GM12878 (cell line): ENCODE measurements around the gene NTM. TPM values are rescaled to one million over a fixed set of nuclear protein-coding genes. Genes with fewer than 3 reads are reported as not detected.

Experiments
- ATAC-seq: fragments of 200-7000 bp; cut with Tn5 transposase; 3 replicates; pipeline ENCODE4 v1.9.1; 2020; ENCODE audit warnings: mild to moderate bottlenecking, moderate library complexity
- BruUV-seq: library from RNA; stranded (reverse); fragments of 400-500 nt; replicated peaks from 2 replicates; lab custom pipeline; 2021; lab: Mats Ljungman, UMichigan
- CTCF ChIA-PET: fragments of 300-600 bp; sonication (Branson Sonifier 250); formaldehyde crosslinking; extraction: SDS; loops from one replicate; lab custom pipeline; 2021; ENCODE audit warnings: inconsistent platforms; lab: Yijun Ruan, JAX
- POLR2A ChIA-PET: fragments of 350-600 bp; formaldehyde crosslinking; extraction: SDS; loops from one replicate; lab custom pipeline; 2021; ENCODE audit warnings: inconsistent platforms; lab: Charles Lee
- RAD21 ChIA-PET: fragments of 300-600 bp; sonication (Branson Sonifier 250); formaldehyde crosslinking; loops from one replicate; lab custom pipeline; 2023; ENCODE audit warnings: antibody characterized with exemption; ENCODE audit not compliant: unreplicated experiment; lab: Charles Lee
- SMC1A ChIA-PET: fragments of 300-600 bp; sonication (Branson Sonifier 250); formaldehyde crosslinking; loops from one replicate; lab custom pipeline; 2023; ENCODE audit not compliant: unreplicated experiment, uncharacterized antibody; lab: Charles Lee
- DNase-seq: peaks from one replicate; pipeline ENCODE4 v3.0.0-alpha.2; 2011; ENCODE audit warnings: low read depth, low spot score
- FAIRE-seq: peaks from 3 replicates; lab custom pipeline; 2011; peaks lifted over from hg19 to GRCh38; lab: Jason Lieb, UNC
- H2AFZ ChIP-seq: 2 replicates; pipeline ENCODE4 v1.6.0; 2011; ENCODE audit warnings: low read depth, low read length, control low read depth; ENCODE audit not compliant: control insufficient read depth
- H3K27ac ChIP-seq: 2 replicates; pipeline ENCODE4 v1.5.1; 2011; ENCODE audit warnings: control low read depth; ENCODE audit not compliant: control insufficient read depth, insufficient read depth
- H3K27me3 ChIP-seq, 2 experiments: replicated peaks in 1 of 2; 2 replicates each; pipeline versions ENCODE4 v1.6.0 to v1.6.1; 2011; ENCODE audit warnings: low read length in 1 of 2; ENCODE audit not compliant: control insufficient read depth in 2 of 2, insufficient read depth in 2 of 2
- H3K36me3 ChIP-seq, 2 experiments: 2 replicates each; pipeline ENCODE4 v1.5.1; 2011; ENCODE audit warnings: low read length in 1 of 2; ENCODE audit not compliant: control insufficient read depth in 2 of 2, insufficient read depth in 2 of 2
- H3K4me1 ChIP-seq: 2 replicates; pipeline ENCODE4 v1.6.1; 2011; ENCODE audit warnings: mild to moderate bottlenecking, low read length, moderate library complexity, mixed read lengths; ENCODE audit not compliant: control insufficient read depth, insufficient read depth
- H3K4me2 ChIP-seq: 2 replicates; pipeline ENCODE4 v1.6.0; 2011; ENCODE audit warnings: control low read depth; ENCODE audit not compliant: control insufficient read depth, insufficient read depth
- H3K4me3 ChIP-seq: fragments of 200-600 bp; sonication (generic); 2 replicates; pipeline ENCODE4 v1.5.1; 2016
- H3K79me2 ChIP-seq: 2 replicates; pipeline ENCODE4 v1.6.0; 2011; ENCODE audit warnings: low read length; ENCODE audit not compliant: control insufficient read depth, insufficient read depth
- H3K9ac ChIP-seq: 2 replicates; pipeline ENCODE4 v1.8.0; 2011; ENCODE audit warnings: low read length, control low read depth, mixed read lengths; ENCODE audit not compliant: control insufficient read depth, insufficient read depth
- H3K9me3 ChIP-seq: replicated peaks from 3 replicates; pipeline ENCODE4 v1.5.1; 2011; ENCODE audit warnings: mild to moderate bottlenecking, low read length; ENCODE audit not compliant: control insufficient read depth, insufficient read depth
- H4K20me1 ChIP-seq: 2 replicates; pipeline ENCODE4 v1.6.0; 2011; ENCODE audit not compliant: control insufficient read depth, insufficient read depth
- BACH1 ChIP-seq: fragments of 450-650 bp; IDR thresholded peaks from 2 replicates; pipeline ENCODE4 v1.6.1; 2017; ENCODE audit warnings: mild to moderate bottlenecking, borderline replicate concordance
- CEBPZ ChIP-seq: fragments of 150-350 bp; IDR thresholded peaks from 2 replicates; pipeline ENCODE4 v1.6.1; 2016; ENCODE audit warnings: low read depth, low read length
- FOS ChIP-seq: IDR thresholded peaks from 3 replicates; pipeline ENCODE4 v1.6.1; 2011; ENCODE audit warnings: borderline replicate concordance; ENCODE audit not compliant: insufficient read length; ENCODE audit errors: extremely low read depth
- FOXK2 ChIP-seq: fragments of 450-650 bp; IDR thresholded peaks from 2 replicates; pipeline ENCODE4 v1.6.1; 2017; ENCODE audit warnings: mild to moderate bottlenecking, moderate library complexity
- FOXM1 ChIP-seq: IDR thresholded peaks from 2 replicates; pipeline ENCODE4 v1.6.1; 2012; ENCODE audit warnings: low read depth, mild to moderate bottlenecking, inconsistent platforms, low read length, moderate library complexity
- HDAC6 ChIP-seq: fragments of 200-600 bp; sonication (generic); IDR thresholded peaks from one replicate; pipeline ENCODE4 v1.8.0; 2017; ENCODE audit warnings: antibody characterized with exemption; ENCODE audit not compliant: unreplicated experiment
- IKZF2 ChIP-seq, 2 experiments: fragments of 450-650 bp; IDR thresholded peaks; 2 replicates each; pipeline ENCODE4 v1.6.1; 2017; ENCODE audit warnings: mild to moderate bottlenecking in 2 of 2, moderate library complexity in 2 of 2
- NR2C1 ChIP-seq: fragments of 450-650 bp; IDR thresholded peaks from 2 replicates; pipeline ENCODE4 v1.6.1; 2017; ENCODE audit warnings: antibody characterized with exemption, mild to moderate bottlenecking, moderate library complexity
- POLR2AphosphoS2 ChIP-seq: IDR thresholded peaks from 2 replicates; pipeline ENCODE4 v1.6.1; 2011; ENCODE audit warnings: low read depth, mild to moderate bottlenecking, low read length, improper control_type of control experiment, moderate library complexity
- SKIL ChIP-seq: fragments of 450-650 bp; IDR thresholded peaks from 2 replicates; pipeline ENCODE4 v1.6.1; 2017; ENCODE audit warnings: mild to moderate bottlenecking, low read depth, inconsistent platforms; ENCODE audit not compliant: poor library complexity, severe bottlenecking
- TARDBP ChIP-seq: IDR thresholded peaks from 2 replicates; pipeline ENCODE4 v1.6.1; 2016; ENCODE audit warnings: borderline replicate concordance
- USF1 ChIP-seq: IDR thresholded peaks from 2 replicates; pipeline ENCODE4 v1.6.1; 2011; ENCODE audit warnings: borderline replicate concordance, low read depth, mild to moderate bottlenecking, moderate library complexity, mixed read lengths, low read length; ENCODE audit not compliant: insufficient read depth; ENCODE audit errors: extremely low read length
- in situ Hi-C: fragments of 300-500 bp; cut with MboI; formaldehyde crosslinking; loops from 9 replicates; pipeline ENCODE4 v1.14.3; 2018; ENCODE audit warnings: mixed read lengths
- intact Hi-C: fragments of 100-400 bp; cut with micrococcal nuclease; formaldehyde crosslinking; loops from one replicate; pipeline ENCODE4 v1.14.2; 2022; ENCODE audit not compliant: unreplicated experiment
- polyA plus RNA-seq, 11 experiments: library from polyadenylated mRNA; depleted of rRNA in 4 of 11; unstranded in 6 of 11; stranded (reverse) in 5 of 11; fragments of >200 nt; fragmentation: Nextera tagmentation in 4 of 11; fragmentation: Illumina TruSeq in 1 of 11; extraction: Ambion mirVana in 4 of 11; extraction: Trizol in 1 of 11; gene quantifications; 1 replicate in 1 of 11; 2 replicates in 10 of 11; pipeline versions ENCODE4 v1.2.1 to v1.2.3, GENCODE V29; 2011 to 2016; ENCODE audit warnings: inconsistent platforms in 2 of 11, missing spikeins in 2 of 11, low read depth in 1 of 11
- total RNA-seq, 4 experiments: library from RNA; depleted of rRNA in 3 of 4; stranded (reverse); fragments of >200 nt in 3 of 4; fragmentation: Illumina TruSeq in 1 of 4; extraction: Trizol in 1 of 4; gene quantifications; 2 replicates each; pipeline versions ENCODE4 v1.2.1 to v1.2.3, GENCODE V29; 2013 to 2021

NTM gene
- total and polyA plus RNA-seq, 10 of the 15 experiments (the other 5 are each of a cell fraction or from before 2014, with no cell fraction given), result not detected

GRCh38 chr11:132068556-132068955 lies 698.1 kb downstream of the NTM start:
- CTCF ChIA-PET, result interaction anchor here (1.4 kb wide), 1 partner anchor 58 kb away, joined by 4 read pairs; no protein-coding TSS in a partner anchor
- Histone ChIP-seq H3K4me2 (no peak overlapping the region), H2AFZ (no peak overlapping the region), H3K79me2 (no peaks in the 10 kb centered on the region)
- TF ChIP-seq POLR2AphosphoS2, result no peak
- TF ChIP-seq HDAC6, result no peak
- TF ChIP-seq FOS, result no peak
- TF ChIP-seq TARDBP, result no peak
- TF ChIP-seq CEBPZ, result no peak
- no peak for TF ChIP-seq FOXM1
- TF ChIP-seq FOXK2, result no peak
- no peak for TF ChIP-seq BACH1
- no peak for TF ChIP-seq IKZF2 (IDR thresholded peaks at IDR 0.05)
- no peak for TF ChIP-seq NR2C1
- no peak for TF ChIP-seq SKIL
- no peak for TF ChIP-seq USF1
- TF ChIP-seq, all 136 proteins: peak for 0
- Histone ChIP-seq H3K27me3 (no peaks in the 10 kb centered on the region), H3K36me3 (no peaks in the 10 kb centered on the region), H3K27ac (no peak overlapping the region), H3K4me1 (no peaks in the 10 kb centered on the region), H3K9me3 (no peaks in the 10 kb centered on the region; the same call in 2 of the 3 replicates), H3K4me3 (no peak overlapping the region), H4K20me1 (no peaks in the 10 kb centered on the region), H3K9ac (no peak overlapping the region)
- intact Hi-C loops, result no loop called here
- POLR2A ChIA-PET, result no interaction called here
- SMC1A ChIA-PET, result interaction anchor here (0.9 kb wide), 1 partner anchor 201 kb away, joined by 3 read pairs; no protein-coding TSS in a partner anchor
- in situ Hi-C loops, result no loop called here
- no peak for DNase-seq
- BruUV-seq, result no TSS peak
- FAIRE-seq, result no peak
- no peak for ATAC-seq
- RAD21 ChIA-PET, result interaction anchor here (1.3 kb wide), 1 partner anchor 200 kb away, joined by 4 read pairs; no protein-coding TSS in a partner anchor
